GM19397 (cell line): ENCODE results near the gene USH2A.

ENCODE experiments used
- ATAC-seq: cut with Tn5 transposase; IDR thresholded peaks from one replicate; pipeline ENCODE4 v1.9.1; 2021; ENCODE audit warnings: mild to moderate bottlenecking, moderate library complexity; ENCODE audit not compliant: unreplicated experiment

Gene USH2A

DNA sequence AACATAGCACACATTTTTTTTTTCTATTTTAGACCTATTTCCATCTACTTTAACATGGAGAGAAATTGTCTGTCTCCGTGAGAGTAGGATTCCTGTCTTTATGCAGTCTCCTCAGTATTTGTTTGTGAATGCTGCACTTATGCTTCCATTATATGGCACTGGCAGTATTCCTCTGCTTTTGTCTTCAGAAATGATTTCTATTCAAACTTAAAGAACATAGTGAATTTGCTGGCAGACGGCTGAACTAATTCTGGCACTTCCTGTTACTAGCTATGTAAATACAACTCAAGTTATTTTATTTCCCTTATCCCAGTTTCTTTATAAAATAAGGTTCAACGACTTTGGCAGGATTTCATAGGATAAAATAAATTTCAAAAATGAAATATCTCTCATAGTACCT, 810.9 kb downstream of the USH2A start:
- no peak for ATAC-seq

- no peak for ATAC-seq
Observed at GRCh38 chr1:215608646-215609045, 814.6 kb downstream of the USH2A start.

DNA sequence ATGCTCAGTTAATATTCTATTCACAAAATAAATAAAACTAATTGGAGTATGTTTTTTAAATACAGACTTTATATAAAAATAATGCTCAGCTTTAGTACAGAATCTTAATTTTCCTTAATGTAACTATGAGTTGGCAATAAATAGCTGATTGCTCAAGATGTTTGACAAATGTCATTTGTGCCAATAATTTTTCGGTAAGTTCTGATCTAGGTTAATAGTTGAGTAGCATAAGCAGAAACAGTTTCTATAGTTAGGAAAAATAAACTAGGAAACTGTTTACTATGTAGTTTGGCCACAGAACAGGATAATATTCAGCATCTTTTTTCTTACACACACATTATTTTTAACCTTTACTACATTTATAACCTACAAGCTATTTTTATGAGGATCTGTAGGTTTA, 815.8 kb downstream of the USH2A start:
- ATAC-seq, result no peak

GRCh38 chr1:215606564-215607168, 816.6 kb downstream of the USH2A start:
- no peak for ATAC-seq

DNA sequence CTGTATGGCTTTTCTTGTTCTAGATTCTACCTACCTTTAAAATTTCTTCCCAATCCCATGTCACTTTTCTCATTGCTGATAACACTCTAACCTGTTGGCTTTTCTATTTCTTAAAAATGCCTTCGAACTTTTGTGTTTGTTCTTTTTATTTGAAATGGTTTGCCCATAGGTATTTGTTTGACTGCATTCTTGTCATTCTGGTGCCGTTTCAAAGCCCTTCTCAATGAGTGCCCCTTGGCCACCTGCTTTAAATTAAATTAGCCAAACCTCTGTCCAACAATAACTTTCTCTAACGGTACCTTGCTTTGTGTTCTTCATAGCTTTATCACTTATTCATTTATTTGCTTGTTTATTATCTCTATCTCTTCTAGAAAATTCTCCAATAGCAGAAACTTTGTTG, 817.2 kb downstream of the USH2A start:
- no peak for ATAC-seq

GRCh38 chr1:215605011-215605621, 818.1 kb downstream of the USH2A start:
- ATAC-seq, result no peak

GRCh38 chr1:215603319-215603718, 819.9 kb downstream of the USH2A start:
- ATAC-seq, result no peak

- ATAC-seq, result no peak
Observed at GRCh38 chr1:215601276-215601675, 822.0 kb downstream of the USH2A start.

DNA sequence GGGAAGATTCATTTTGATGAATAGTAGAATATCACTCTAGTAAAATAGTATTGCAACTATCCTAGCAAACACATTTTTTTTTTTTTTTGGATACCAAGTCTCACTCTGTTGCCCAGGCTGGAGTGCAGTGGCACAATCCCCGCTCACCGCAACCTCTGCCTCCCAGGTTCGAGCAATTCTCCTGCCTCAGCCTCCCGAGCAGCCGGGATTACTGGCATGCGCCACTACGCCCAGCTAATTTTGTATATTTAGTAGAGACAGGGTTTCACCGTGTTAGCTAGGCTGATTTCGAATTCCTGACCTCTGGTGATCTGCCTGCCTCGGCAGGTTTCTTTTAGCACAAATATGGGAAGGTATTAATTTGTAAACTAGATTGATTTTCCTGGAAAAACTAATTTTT, 822.4 kb downstream of the USH2A start:
- no peak for ATAC-seq

DNA sequence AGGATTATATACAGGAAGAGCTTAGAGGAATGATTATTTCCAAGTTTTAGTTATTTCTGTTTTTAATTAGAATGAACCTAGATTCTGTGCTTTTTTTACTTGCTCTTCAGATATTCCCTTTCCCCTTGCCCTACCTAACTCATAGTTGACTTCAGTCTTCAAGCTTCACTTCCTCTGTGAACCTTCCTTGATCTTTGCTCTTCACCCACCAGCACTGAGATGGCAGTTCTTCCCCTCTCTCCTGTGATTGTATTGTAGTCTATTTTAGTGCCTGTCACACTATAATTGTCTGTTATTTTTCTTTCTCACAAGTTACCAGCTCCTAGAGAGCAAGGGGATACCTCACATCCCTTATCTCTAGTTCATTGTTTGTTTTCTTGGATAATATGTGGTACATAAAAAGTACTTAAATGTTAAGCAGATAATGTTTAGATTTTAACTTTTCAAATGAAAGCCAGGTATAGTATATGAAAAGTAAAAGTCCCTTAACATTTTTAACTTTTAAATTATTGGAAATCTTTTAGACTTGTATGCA, 822.9 kb downstream of the USH2A start:
- ATAC-seq, result no peak

DNA sequence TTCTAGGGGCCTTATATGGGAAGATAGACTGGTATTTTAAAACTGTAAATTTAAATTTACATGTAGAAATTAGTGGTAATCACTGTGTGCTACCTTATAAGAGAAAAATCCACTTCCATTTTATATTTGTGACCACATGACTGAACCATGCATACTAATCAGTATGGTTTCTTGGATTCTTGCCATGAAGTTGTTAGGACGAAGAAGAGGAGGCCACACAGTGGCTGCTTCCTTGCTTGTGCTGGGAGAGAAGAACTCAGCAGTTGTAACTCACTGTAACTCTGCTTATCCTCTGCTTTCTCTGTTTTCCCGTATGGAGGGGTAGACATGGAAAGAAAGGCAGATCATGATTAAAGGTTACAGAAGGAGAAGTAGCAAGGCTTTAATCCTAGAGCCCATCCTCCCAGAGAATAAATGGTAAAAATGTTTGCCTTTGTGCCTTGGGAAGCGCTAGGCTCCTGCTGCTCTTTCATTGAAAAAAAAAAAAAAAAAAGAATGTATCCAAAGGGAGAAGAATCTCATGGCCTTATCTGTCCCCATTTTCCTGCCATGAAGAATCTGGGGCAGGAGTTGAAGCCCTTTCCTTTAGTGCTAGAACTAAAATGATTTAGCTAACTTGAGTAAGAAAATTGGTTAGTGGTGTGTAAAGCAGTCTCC, 823.7 kb downstream of the USH2A start:
- ATAC-seq, result no peak

GRCh38 chr1:215597961-215598360, 825.3 kb downstream of the USH2A start:
- ATAC-seq, result no peak

- ATAC-seq, result no peak
Observed at GRCh38 chr1:215595231-215595630, 828.0 kb downstream of the USH2A start.

DNA sequence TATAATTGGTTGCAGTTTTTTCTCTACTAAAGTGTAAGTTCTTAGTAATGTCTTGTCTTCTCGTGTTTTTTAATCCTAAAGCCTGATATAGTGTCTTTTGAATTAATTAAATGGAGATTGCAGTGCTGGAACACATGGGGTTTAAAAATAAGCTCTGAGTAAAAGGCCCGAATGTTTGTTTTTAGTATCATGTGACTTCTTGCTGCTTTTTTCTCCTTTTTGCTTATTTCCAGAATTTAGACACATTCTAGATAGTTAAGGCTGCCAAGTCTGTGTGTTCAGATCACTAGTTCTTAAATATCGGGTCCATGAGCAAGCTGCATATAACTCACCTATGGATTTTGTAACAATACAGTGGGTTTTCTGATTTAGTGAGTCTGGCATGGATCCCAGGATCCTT, 828.6 kb downstream of the USH2A start:
- ATAC-seq, result no peak

- no peak for ATAC-seq
Observed at GRCh38 chr1:215590779-215591491, 832.3 kb downstream of the USH2A start.

GRCh38 chr1:215589650-215590435, 833.4 kb downstream of the USH2A start:
- no peak for ATAC-seq

GRCh38 chr1:215584389-215584788, 838.9 kb downstream of the USH2A start:
- ATAC-seq, result no peak

- no peak for ATAC-seq
Observed at GRCh38 chr1:215583185-215583749, 840.0 kb downstream of the USH2A start.

DNA sequence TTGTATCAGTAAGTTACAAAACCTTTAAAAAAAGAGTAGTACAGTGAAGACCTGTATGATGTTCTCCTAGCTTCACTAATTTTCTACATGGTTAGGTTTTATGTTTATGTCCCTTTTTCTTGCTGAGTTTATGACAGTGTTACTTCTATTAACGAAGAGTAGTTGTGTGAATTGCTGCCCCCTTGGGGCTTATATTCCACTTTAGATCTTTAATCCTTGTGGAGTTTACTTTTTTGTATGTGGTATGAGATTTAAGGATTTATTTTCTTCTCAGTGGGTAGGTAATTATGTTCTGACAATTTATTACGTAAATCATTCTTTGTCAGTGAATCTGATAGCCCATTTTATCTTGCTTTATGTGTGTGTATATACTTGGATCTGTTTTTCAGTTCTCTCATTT, 841.4 kb downstream of the USH2A start:
- ATAC-seq, result no peak
